Eye (tissue), 1 donor: ENCODE data around the gene BMPER.

ENCODE experiments used
- DNase-seq: peaks from one replicate; pipeline ENCODE4 v3.0.0-alpha.2; 2015

The BMPER gene

DNA sequence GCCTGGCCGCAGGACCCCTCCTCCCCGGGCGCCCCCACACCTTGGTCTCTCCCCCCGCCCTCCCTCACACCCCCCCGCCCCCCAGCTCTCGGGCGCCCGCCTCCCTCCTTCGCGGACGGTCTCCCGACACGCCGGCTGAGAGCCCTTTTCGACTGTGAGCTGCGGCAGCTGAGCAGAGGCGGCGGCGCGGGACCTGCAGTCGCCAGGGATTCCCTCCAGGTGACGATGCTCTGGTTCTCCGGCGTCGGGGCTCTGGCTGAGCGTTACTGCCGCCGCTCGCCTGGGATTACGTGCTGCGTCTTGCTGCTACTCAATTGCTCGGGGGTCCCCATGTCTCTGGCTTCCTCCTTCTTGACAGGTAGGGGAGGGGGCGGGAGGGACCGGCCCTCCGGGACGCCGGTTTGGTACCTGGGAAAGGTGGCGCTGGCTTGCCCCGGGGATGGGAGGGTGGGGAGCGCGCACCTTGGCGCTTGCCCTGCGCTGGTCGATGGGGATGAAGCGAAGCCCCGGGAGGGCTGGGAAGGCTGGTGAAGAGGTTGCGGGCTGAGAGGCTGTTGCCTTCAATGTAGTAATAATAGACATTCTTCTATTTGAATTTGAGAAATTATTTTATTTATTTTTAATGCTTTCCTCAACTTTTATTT lies at the start of gene BMPER:
Gene BMPER (plus strand): TSS at position 151 of the 644 bp plus-strand sequence. CDS start 75 bp downstream, at position 226.
- DNase-seq = peak; percentile 78

DNA sequence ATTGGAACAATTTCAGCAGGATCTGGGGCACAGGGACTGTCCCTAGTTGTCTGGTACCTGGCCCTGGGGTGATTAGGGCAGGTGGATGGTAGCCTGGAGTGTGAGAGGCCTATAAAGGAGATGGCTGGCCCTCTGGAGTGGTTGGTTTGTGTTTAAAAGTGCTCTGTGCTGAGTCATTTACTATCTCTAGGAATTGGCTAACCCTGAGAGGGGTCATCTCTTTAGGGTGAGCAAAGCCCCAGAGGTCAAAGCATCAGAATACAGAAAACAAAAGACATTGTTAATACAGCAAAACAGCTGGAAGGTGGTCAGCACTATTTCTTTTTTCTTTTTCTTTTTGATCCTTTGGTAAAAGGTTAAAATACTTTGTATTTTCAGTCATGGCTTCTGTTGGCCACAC lies 43.4 kb upstream of the BMPER start:
- DNase-seq = no peak

DNA sequence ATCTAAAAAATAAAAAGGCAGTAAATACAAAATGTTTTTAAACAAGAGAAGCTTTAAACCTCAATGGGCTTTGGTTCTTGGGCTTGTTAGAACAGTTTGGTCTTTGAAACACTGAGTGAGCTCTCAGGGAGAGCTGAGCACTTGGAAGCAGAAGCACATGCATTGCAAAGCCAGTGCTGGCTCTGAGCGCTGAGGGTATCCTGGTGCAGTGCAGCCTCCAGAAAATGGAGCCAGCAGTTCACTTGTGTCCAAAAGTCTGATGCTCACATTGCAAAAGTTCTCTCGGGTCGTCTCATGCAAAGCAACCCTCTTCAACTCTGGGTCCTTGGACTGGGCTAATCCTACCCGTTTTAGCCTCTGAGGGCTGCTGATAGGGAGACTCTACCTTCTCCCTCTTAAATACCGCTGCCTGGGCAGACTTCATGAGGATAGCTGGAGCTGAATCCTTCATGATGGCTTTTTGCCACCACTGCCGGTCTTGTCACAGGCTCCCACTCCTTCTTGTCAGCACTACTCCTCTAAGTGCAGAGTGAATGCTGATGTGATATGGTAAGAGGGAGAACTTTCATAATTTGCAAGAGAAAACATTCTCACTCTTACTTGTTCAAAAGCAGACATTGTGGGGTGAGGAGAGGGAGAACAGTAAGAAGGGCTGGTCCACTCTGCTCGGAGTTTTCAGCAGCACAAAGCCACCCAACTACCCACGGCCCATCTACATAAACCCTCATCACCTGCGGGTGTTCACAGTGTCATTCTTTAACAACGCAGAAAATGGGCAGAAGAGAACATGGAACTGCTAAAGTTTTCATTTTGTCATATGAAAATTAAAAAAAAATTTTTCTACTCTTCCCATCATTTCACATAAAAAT lies 42.2 kb upstream of the BMPER start:
- DNase-seq = no peak

DNA sequence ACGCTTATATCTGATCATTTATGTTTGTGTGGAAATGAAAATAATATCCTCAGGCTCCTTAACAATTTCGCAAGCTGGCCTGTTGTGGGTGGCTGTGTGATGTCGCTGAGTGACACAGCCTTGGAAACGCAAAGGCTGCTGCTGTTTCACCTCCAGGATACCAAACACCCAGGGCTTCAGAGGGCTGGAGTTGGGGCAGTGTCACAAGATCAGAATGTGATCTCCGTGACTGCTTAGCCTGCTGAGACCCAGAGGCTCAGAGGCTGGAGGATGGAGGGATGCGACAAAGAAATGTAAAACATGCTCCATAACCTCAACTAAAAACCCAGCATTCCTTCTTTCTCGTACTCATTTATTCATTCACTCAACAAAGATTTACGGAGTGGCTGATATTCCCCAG lies 37.2 kb upstream of the BMPER start:
- DNase-seq = no peak

DNA sequence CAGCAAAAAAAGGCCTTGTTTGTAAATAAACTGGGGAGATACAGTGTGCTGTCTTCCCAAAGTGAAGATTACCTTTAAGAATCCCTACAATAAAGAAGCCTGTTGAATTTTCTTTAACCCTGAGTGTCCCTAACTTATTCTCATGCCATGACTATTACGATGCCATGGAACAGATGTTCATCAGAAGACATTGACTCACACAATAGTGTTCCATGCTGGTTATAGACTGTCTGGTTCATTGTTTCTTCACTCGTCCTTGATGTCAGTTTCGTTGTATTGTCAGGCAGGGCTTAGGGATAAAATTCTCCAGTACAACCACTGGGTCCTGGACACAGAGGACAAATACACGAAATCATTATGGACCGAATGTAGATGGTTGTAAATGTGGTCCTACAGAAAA lies 36.2 kb upstream of the BMPER start:
- DNase-seq = no peak

DNA sequence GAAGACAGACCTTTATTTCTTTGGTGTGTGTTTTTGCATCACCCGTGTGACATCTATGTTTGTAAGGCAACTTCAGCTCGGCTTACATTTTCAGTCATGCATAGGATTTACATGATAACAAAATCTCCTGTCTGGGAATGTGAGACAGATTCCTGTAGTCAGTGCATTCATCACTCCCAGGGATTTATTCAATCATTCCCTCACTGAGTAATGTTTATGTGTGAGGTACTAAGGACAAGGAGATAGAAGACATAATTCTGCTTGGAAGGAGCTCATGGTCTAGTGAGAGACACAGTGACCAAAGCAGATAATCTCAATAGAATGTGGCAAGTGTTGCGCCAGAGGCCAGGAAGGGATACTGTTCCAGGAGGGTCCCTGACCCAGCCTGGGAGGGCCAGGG lies 35.2 kb upstream of the BMPER start:
- no peak for DNase-seq

DNA sequence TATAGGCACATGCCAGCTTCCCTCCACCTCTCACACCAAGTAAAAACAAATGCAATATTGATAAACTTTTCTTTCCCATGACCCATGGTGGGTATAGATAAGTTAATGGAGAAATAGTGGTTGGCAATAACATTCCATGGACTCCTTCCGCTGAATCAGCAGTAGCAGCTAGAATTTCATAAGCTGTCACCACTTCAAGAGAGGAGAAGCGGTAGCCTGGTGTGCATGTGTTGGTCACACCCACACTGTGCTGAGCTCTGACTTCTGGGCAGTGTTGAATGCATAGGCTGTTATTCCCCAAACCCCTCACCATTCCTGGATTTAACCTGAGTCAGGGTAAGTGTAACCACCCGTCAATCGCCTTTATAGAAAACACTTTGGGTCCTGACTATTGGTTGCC lies 32.5 kb upstream of the BMPER start:
- DNase-seq = no peak

DNA sequence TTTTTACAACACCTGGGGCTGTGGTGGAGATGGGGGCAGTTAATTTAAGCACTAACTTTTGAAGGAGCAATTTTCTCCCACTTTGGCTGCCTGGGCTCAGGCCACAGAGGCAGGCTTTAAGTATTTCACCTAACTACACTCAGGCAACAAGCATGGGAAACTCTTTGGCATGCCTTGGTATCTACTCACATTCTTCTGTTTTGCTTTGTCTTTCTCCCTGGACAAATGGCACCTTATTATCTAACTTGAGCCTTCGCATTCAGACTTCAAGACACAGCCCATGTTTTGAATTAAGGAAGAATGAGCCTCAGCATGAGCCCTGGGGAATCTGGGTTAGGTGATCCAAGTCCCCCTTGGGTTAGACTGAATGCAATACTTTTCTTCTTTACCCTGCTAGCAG lies 31.8 kb upstream of the BMPER start:
- no peak for DNase-seq

DNA sequence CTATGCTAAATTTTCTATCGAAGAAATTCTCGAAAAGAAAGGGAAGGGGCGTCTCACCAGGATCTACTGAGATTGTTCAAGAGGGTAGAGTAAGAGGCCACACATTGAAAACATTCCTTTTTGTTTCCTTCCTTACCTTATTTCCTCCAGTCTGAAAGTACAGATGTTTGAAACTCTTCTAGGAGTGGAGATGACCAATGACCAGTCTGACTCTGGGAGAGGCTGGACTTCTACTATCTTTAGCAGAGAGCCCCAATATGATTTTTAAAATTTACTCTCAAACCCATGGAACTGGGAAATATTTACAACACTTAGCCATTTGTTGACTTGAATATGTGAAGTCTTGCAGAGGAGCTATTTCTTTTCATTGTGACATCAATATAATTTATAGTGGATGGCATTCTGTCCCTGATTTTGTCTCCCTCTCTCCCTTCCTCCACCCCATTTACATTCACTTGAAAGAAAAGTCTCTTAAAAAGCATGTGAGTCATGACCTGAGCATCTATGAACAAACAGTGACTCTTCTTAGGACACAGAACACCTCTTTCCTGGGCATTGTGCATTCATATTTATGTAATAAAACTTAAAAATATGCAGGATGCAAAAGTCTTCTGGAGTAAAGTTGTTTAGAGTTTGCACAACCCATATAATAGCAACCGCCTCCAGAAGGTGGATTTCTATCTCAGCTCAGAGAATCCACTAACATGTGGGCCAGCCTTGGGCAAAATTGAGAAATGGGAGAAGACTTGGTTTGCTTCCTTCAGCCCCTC lies 31.2 kb upstream of the BMPER start:
- DNase-seq = no peak

DNA sequence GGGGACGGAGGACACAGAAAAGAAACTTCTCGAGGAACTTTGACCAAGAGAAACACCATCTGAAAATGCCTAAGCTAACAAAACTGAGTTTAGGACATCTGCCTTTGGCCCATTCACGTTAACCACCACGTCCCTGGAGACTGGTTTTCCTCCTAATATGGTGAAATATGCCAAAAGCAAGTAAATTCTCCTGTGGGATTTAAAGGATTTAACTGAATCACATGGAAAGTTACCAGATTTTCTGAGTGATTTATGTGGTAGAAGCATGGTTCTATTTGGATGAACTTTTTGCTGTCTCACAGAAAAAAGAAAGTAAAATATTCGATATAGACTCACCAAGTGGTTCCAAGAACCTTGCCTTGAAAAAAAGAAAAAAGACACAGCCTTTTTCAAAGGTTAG lies 30.4 kb upstream of the BMPER start:
- no peak for DNase-seq

DNA sequence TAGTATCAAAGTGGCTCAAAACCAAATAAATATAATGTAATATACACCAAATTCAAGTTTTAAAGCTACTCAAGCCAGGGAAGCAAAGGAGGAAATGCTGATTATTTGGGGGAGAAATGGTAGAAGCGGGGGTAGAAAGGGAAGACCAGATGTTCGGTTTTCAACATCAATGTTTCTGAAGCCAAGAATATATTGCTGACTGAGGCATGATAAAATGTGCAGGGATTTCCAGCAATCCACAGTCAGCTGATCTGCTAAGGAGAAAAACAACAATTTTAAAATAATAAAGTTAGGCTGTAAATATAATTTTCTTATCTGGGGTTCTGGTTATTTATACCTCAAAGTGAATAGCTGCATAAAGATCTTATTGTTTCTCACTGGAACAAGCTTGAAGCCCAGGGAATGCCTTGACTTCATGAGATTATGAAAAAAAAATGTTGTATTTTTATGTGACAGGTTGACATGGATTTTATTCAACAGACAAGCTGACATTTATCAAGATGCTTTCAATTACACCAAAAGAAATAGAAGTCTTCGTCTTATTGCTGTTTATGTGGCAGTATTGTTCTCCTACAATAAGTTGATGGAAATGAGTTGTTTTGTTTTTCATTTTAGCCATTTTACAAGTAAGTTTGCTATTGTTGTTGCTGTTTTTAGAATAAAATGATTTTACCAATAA lies 28.6 kb upstream of the BMPER start:
- no peak for DNase-seq

DNA sequence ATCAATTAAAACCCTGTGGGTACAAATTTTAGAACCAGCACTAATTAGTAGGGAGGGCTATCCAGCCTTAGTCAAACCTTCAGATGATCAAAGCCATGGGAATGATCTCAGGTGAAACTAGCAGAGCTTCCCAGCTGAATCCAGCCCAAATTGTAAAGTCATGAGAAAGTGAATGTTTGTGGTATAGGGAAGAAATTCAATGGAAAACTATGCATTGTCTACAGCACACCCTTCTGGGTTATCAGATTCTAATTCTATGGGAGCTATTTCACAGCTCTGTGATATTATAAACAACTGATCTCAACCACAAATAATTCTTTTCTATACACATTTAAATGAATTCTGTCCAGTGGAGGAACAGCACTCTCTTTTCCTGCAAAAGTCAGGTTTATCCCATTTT lies 24.6 kb upstream of the BMPER start:
- DNase-seq = no peak

DNA sequence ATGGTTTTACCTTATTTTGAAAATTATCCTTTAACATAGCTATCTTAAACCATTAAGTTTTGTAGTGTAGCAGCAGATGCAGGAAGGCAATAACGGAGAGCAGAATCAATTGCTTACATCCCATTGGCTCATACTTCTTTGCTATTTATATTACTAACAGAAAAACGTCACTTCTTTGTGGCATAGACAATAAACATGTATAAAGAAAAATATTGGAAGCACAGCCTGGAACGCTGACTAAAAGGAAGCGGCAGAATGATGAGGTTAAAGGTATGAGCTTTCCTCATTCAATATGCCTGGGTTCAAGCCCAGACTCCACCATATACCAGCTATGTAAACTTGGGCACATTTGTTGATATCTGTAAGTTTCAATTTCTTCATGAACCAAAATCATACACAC lies 24.0 kb upstream of the BMPER start:
- DNase-seq = no peak

DNA sequence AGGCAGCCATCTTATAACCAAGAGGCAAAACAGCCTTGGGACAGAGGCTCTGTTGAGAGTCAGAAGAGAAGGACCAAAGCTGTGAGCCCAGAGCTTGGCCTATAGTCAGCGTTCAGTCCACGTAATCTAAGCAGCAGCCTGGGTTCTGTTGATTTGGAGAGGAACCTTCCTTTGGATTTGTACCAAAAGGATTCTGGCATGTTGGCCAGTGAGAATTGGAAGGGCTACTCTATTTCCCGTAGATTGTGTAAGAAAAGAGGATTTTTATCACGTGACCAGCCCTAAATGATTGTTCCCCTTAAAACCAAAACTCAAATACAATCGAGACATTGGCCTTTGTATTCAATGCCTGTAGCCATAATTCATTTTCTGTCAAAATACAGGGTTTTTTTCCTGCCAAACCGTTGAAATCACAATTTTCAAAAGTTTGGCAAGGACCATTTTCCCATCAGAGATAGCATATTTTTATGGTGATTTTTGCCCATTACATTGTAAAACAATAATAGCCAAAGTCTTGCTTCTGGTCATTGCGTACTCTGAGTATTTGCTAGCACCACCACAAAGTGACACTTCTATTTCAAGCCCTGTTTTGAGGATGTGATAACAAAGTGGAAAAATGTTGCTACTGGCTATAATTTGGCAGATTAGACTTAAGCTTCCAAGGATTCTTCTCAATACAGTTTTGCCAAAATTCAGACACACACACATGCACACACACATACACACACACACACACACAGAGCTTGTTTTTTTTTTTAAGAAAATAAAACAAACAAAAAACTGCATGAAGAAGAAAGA lies 23.1 kb upstream of the BMPER start:
- DNase-seq = no peak

DNA sequence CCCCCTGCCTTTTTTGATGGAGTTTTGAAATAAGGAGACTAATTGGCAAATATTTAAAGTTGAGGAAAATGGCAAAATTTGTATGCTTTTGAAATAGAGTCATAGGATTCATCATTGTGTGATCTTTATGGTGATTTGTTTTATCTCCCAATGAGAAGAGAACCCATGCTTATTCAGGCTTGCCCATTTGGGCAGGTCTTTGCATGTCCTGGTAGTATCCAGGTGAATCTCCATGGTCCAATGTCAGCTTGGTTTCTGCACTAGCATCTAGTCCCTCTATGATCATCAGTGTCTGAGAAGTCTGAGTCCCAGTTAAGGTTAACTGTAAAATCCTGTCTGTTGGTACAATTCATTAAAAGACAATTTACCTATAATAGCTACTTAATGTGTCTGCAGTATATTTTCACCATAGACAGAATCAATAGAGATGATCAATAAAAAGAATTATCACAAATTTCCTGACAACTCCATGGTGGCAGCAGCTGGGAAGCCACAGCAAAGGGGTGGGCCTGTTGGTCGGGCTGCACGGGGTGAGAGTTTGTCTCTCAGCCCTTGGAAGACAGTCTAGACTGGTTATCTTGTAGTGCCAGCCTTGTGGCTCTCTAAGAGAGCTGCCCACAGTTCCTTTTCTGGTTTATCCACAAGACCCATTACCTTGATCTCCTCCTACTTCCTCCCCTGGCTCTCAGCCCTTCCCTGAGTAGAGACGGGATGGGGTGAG lies 22.2 kb upstream of the BMPER start:
- no peak for DNase-seq

DNA sequence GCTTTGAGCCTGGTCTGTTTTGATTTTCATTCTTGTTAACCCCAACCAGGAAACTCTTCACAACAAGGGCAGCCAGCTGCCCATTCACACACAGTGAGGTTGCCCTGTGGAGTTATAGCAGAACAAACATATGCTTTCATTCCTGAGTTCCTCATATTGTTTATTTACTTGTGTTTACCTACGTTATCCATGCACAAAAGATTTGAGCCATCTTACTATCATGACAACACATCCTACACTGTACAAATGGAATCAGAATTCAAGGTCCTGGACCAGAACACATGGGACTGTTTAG lies 21.7 kb upstream of the BMPER start:
- DNase-seq = no peak

DNA sequence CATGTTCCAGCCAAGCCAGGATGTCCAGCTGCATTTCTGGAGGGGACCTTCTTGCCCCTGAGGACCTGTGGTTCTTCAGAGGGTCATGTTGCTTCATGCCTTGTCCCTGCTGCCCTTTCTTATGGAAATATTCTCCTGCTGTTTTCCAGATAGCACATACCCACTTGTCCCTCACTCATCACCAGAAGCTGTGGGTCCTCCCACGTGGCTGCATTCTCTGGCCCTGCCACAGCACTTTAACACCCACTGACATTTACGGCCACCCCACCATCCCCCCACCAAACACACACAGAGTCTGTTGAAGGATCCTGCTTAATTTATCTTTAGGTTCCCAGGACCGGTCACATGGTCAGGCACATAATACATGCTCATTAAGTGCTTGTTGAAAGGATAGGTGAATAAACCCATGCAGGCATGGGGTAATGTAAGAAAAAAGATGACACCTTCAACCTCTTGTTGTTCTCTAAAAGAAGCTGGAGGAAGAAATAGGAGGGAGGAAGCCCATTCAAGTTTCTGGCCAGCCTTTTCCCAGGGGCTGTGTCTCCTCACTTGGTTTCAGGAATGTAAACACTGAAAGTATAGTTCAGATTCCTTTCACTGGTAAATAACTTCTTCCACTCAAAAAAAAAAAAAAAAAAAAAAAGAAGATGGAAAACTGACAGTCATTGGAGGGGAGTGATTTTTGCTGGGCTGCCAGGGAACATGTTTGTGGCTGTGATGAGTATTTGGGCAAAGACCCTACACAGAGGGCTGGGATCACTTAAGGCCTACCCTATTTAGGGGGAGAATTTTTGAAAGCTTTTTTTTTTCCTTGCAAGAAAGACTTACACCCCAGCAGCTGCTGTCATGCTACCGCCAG lies 19.8 kb upstream of the BMPER start:
- no peak for DNase-seq

DNA sequence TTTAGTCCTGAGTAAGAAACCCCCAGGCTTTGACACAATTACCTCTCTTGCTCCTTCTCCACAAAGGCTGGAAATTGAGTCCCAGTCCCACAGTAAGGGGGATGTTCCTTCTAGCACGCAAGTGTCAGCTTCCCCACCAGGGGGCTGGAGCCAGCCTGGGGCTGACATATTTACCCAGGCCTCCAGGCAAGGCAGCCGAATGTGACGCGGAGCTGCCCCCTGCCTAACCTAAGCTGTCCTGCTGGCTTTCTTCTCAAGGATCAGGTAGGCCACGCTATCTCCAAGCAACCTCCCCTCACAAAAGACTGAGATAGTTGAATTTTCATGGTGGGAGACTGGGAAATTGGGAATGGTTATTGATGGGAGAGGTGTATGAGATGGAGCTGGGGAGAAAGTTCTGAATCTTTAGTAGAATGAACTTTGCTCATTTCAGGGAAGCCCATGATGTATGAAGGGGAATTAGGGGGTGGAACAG lies 19.2 kb upstream of the BMPER start:
- DNase-seq = peak; percentile 38

DNA sequence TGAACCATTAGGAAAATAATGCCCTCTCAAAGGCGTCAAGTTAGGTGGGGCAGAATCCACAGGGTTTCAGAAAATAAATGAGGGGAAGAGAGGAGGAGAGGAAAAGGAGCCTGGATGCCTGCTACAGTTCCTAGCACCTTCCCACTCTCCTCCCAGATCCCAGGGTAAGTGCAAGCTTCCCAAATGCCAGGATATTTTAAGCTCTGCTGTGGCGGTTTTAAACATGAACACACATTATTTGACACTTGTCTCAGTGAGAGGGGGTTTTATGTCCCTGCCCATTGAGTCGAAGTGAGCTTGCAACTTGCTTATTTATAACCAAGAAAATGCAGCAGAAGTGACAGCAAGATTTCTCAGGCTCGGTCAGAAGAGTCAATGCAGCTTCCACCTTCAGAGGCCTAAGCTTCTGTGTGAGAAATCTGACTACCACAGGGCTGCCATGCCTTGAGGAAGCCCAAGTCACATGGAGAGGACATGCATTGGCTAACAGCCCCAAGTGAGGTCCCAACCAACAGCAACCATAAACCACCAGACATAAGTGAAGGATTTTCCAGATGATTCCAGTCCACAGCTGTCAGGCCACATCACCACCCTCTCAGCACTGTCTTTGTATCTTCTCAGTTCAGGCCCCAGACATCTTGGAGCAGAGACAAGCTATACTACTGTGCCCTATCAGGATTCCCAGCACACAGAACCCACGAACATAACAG lies 17.9 kb upstream of the BMPER start:
- DNase-seq = no peak

DNA sequence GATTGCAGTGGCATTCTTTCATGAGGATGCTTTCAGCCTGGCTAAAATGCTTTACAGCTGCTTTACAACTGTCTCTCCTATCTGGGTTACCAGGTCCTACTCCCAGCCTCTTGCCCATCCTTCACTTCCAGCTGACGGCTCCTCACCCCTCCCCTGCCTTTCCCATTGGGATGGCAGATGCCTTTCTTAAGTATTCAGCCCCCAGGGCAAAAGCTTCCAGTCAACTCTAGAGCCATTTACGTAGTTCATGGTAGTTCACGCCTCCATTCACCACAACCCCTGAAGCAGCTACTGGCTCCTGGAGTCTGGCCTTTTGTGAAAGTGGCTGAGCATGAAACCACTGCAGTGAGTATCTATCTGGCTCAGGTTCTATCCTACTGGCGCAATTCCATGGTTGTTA lies 17.2 kb upstream of the BMPER start:
- DNase-seq = peak; percentile 61
